Osteoblast (primary cell): ENCODE data around the gene DPP9. TPM values are rescaled to one million over a fixed set of nuclear protein-coding genes. Genes with fewer than 3 reads are reported as not detected.
"Not testable (repeated sequence)": the region's sequence is repeated elsewhere in the genome, so short reads cannot be mapped to it uniquely, and the experiment has no call there.

Source experiments
- DNase-seq: peaks from one replicate; pipeline ENCODE4 v3.0.0; 2011; ENCODE audit warnings: low spot score, mixed read lengths; ENCODE audit not compliant: insufficient read length; ENCODE audit errors: missing footprints
- H2AFZ ChIP-seq: 2 replicates; pipeline ENCODE4 v1.6.0; 2011; ENCODE audit warnings: mild to moderate bottlenecking, low read length
- H3K27ac ChIP-seq: 2 replicates; pipeline ENCODE4 v1.5.1; 2011; ENCODE audit warnings: mild to moderate bottlenecking, low read depth, low read length, moderate library complexity
- H3K27me3 ChIP-seq: 2 replicates; pipeline ENCODE4 v1.6.0; 2012; ENCODE audit warnings: mild to moderate bottlenecking, control low read depth, inconsistent platforms, low read length, moderate library complexity; ENCODE audit not compliant: insufficient read depth
- H3K36me3 ChIP-seq: 2 replicates; pipeline ENCODE4 v1.5.1; 2011; ENCODE audit warnings: mild to moderate bottlenecking, low read length, control low read depth, moderate library complexity; ENCODE audit not compliant: insufficient read depth
- H3K4me1 ChIP-seq: 2 replicates; pipeline ENCODE4 v1.5.1; 2011; ENCODE audit warnings: mild to moderate bottlenecking, low read length, control low read depth, moderate library complexity; ENCODE audit not compliant: insufficient read depth
- H3K4me2 ChIP-seq: 2 replicates; pipeline ENCODE4 v1.6.0; 2011; ENCODE audit warnings: mild to moderate bottlenecking, low read length; ENCODE audit not compliant: insufficient read depth
- H3K4me3 ChIP-seq: fragments of 200-600 bp; sonication (generic); 3 replicates; pipeline ENCODE4 v1.5.1; 2012; ENCODE audit warnings: mild to moderate bottlenecking, low read length, inconsistent platforms; ENCODE audit not compliant: insufficient read depth
- H3K79me2 ChIP-seq: 2 replicates; pipeline ENCODE4 v1.6.0; 2012; ENCODE audit warnings: mild to moderate bottlenecking, low read length, control low read depth, inconsistent platforms; ENCODE audit not compliant: insufficient read depth
- H3K9me3 ChIP-seq: 2 replicates; pipeline ENCODE4 v1.5.1; 2011; ENCODE audit warnings: low read depth, low read length, control low read depth
- H4K20me1 ChIP-seq: 2 replicates; pipeline ENCODE4 v1.6.0; 2012; ENCODE audit warnings: mild to moderate bottlenecking, low read length, control low read depth; ENCODE audit not compliant: insufficient read depth
- total RNA-seq: library from RNA; depleted of rRNA; stranded (reverse); fragments of >200 nt; gene quantifications from 2 replicates; pipeline ENCODE4 v1.2.3, GENCODE V29; 2012
- TF ChIP-seq, protein P1 (sequence below): IDR thresholded peaks from 2 replicates; pipeline ENCODE4 v1.5.1; 2011; ENCODE audit warnings: mild to moderate bottlenecking, low read depth, low read length, moderate library complexity; ENCODE audit errors: extremely low read depth

Gene DPP9
- total RNA-seq, 1 donor, result 30.4 TPM

DNA sequence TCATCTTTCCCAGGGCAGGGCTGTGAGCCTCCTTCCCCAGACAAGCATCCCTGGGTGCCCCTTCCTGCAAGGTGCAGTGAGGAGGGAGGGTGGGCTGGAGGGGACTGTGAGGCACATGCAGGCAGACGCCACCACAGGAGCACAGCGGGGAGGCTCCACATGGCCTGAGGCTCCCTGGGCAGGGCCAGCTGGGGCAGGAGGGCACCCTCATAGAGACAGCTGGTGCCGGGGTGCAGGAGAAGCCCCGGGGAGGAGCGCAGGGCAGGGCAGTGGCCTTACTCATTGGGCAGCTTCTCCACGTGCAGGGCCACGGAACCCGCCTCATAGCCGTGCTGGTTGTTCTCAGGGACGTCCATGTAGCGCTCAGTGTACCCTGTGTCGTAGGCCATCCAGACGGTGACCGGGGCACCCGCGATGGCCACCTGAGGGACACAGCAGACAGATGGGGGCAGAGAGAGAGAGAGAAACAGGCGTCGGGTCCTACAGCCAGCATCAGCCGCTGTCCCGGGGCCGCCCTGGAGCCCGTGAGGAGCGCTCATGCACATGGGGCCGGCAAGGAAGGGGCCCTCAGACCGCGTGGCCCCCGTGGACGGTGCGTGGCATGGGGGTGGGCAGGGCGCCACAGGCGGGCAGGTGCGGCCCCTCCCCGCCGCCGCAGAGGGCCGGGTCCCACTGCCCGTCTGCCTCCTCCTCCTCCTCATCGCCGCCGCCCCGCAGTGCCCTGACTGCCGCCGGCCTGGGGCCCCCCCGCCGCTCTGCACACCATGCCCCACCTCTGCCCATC lies 41.0 kb downstream of the DPP9 start:
- Histone ChIP-seq H3K36me3 (peaks cover 66% of the 10 kb centered on the region), H3K4me3 (no peak overlapping the region), H3K79me2 (no peaks in the 10 kb centered on the region), H4K20me1 (peaks cover 4% of the 10 kb centered on the region), H3K27ac (no peak overlapping the region), H3K27me3 (no peaks in the 10 kb centered on the region), H3K4me2 (no peak overlapping the region), H3K9me3 (no peaks in the 10 kb centered on the region), H2AFZ (no peak overlapping the region), H3K4me1 (no peaks in the 10 kb centered on the region)
- peak; percentile 53 for DNase-seq
- TF ChIP-seq, protein P1, sequence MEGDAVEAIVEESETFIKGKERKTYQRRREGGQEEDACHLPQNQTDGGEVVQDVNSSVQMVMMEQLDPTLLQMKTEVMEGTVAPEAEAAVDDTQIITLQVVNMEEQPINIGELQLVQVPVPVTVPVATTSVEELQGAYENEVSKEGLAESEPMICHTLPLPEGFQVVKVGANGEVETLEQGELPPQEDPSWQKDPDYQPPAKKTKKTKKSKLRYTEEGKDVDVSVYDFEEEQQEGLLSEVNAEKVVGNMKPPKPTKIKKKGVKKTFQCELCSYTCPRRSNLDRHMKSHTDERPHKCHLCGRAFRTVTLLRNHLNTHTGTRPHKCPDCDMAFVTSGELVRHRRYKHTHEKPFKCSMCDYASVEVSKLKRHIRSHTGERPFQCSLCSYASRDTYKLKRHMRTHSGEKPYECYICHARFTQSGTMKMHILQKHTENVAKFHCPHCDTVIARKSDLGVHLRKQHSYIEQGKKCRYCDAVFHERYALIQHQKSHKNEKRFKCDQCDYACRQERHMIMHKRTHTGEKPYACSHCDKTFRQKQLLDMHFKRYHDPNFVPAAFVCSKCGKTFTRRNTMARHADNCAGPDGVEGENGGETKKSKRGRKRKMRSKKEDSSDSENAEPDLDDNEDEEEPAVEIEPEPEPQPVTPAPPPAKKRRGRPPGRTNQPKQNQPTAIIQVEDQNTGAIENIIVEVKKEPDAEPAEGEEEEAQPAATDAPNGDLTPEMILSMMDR, result no peak

DNA sequence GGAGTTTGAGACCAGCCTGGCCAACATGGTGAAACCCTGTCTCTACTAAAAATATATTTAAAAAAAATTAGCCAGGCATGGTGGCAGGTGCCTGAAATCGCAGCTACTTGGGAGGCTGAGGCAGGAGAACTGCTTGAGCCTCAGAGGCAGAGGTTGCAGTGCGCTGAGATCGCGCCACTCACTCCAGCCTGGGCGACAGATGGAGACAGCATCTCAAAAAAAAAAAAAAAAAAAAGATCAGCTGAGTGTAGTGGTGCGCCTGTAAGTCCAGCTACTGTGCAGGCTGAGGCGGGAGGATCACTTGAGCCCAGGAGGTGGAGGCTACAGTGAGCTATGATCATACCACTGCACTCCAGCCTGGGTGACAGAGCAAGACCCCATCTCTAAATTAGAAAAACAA lies 43.6 kb downstream of the DPP9 start:
- H3K27ac ChIP-seq, H3K9me3 ChIP-seq, H3K4me1 ChIP-seq, H3K79me2 ChIP-seq, H2AFZ ChIP-seq, DNase-seq, H3K27me3 ChIP-seq, H3K4me3 ChIP-seq, H3K4me2 ChIP-seq, H4K20me1 ChIP-seq: not testable (repeated sequence)
- peaks cover 59% of the 10 kb centered on the region for H3K36me3 ChIP-seq

DNA sequence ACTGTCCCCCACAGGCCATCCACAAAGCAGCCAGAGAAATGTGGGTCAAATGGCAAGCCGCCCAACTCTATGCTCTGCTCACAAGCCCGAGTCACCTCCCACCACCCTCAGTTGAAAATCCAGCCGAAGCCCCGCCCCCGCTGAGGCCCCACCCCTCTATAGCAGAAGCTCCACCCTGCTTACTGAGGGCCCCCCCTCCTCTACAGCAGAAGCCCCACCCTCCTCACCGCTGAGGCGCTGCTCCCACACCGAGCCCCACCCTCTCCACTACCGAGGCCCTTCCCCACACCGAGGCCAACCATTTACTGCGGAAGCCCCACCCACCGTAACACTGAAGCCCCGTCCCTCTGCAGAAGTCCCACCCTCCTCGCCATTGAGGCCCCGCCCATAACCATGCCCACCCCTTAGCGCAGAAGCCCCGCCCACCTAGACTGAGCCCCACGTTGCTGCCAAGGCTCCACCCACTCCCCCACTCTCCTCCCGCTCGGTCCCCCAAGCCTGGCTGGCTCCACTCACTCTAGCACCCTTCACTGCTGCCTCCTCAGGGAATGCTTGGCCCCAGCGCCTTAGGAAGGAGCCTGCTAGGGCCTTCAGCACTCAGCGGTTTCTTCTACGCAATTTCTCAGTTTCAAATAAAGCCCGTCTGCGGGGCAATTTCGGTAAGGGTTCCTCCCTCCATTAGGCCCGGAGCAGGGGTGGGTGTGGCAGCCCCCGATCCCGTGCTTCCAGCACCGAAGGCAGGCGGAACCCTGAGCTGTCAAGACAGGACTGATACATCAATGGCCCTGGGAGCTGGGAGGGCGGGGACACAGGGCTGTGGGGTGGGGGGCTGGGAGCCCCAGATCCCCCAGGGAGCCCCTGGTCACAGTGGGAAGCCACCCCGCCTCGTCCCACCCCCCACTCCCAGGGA lies 44.5 kb downstream of the DPP9 start:
- TF ChIP-seq, protein P1, result no peak
- H3K36me3 ChIP-seq, result peaks cover 50% of the 10 kb centered on the region

DNA sequence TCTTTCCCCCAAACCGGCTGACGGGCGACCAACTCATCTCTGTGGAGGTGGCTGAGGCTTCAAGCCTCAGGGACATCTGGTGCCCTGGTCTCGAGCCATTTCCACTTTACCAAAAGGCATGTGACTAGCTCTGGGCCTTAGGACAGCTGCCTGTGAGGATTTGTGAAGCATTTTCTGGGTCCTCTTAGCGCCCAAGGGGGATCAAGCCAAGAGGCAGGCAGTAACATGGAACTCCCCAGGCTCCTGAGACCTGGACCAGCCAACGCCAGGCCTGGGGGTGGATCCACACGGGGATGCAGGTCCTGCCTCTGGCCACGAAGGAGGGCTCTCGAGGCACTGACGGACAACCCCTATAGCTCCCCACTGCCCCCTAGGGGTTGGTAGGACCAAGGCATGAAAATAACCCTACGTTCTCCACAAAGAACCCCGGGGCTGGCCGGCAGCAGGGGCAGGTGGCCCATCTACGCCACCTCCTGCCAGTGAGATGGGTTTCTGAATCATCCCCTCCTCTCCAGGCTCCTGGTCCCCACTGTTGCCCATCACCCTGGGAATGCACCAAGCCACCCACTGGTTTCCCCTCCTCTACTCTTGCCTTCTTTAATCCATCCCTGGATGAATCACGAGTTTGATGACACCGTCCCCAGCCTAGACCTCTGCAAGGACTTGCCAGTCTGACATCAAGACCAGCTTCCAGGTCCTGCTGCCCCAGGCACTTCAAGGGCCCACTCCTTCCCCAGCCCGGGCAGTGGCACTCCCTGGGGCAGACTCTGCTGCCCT lies 46.5 kb downstream of the DPP9 start:
- Histone ChIP-seq H3K27ac (no peak overlapping the region), H3K36me3 (peaks cover 38% of the 10 kb centered on the region), H3K9me3 (no peaks in the 10 kb centered on the region), H3K4me3 (no peak overlapping the region), H2AFZ (no peak overlapping the region), H3K27me3 (no peaks in the 10 kb centered on the region), H3K79me2 (no peaks in the 10 kb centered on the region), H3K4me2 (no peak overlapping the region), H4K20me1 (peaks cover 7% of the 10 kb centered on the region), H3K4me1 (no peaks in the 10 kb centered on the region)
- TF ChIP-seq, protein P1, result peak; percentile 50
- DNase-seq, result peak; percentile 90

More for the DNA sequence above, 44.5 kb downstream of the DPP9 start:
- H2AFZ ChIP-seq, result no peak overlapping the region
- H3K4me3 ChIP-seq, result no peak overlapping the region
- no peak for DNase-seq
- peaks cover 7% of the 10 kb centered on the region for H4K20me1 ChIP-seq
- H3K79me2 ChIP-seq, result no peaks in the 10 kb centered on the region
- H3K27ac ChIP-seq, result no peak overlapping the region
- H3K4me1 ChIP-seq, result no peaks in the 10 kb centered on the region
- H3K27me3 ChIP-seq, result no peaks in the 10 kb centered on the region
- no peaks in the 10 kb centered on the region for H3K9me3 ChIP-seq
- no peak overlapping the region for H3K4me2 ChIP-seq
